ENCODE results near the gene CMTM8.
A peak's percentile ranks its signal among the peaks of the same experiment; 100 is the strongest.

CMTM8 gene

DNA sequence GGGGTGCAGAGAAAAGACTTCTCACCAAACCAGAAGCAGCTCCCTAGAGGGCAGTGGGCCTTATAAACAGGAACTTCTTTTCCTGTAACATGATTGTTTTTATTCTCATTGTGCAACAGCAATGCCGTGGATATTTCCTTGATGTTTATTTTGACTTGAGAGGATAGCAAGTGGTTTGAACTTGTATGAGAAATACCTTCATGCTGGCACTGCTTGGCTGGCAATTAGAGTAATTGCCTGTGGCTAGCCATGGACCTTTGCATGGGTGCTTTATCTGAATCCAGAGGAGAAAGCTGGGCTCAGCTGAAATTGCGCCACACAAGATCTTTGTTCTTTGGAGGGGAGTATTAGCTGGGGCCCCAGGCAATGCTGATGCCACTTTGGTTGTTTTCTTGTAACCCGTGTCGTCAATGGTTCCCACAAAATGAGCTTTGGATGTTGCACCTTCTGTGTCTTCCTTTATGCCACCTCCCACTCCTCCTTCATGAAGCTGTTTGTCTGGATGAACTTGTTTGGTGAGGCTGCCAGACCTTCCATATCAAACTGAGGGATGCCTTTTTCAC, 37.9 kb downstream of the CMTM8 start:
- no peak for DNase-seq (ENCODE audit: low read depth in 2 of 2)

DNA sequence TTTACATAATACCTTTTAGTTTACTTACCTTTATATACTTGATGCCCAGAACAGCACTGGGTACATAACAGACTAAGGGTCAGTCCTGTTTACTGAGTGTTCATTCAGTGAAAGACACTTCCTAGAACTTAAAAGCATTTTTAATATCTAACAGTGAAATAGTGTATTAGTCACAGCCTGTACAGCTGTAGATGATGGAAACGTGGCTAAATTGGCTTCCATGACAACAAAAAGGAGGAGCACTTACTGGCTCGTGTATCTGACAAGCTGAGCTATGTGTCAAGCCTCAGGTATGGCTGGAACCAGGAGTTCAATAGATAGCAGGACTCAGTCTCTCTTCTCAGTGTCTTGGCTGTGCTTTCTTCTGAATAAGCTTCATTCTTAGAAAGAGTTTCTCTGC, 40.2 kb downstream of the CMTM8 start:
- no peak for DNase-seq (ENCODE audit: low read depth in 2 of 2)

DNA sequence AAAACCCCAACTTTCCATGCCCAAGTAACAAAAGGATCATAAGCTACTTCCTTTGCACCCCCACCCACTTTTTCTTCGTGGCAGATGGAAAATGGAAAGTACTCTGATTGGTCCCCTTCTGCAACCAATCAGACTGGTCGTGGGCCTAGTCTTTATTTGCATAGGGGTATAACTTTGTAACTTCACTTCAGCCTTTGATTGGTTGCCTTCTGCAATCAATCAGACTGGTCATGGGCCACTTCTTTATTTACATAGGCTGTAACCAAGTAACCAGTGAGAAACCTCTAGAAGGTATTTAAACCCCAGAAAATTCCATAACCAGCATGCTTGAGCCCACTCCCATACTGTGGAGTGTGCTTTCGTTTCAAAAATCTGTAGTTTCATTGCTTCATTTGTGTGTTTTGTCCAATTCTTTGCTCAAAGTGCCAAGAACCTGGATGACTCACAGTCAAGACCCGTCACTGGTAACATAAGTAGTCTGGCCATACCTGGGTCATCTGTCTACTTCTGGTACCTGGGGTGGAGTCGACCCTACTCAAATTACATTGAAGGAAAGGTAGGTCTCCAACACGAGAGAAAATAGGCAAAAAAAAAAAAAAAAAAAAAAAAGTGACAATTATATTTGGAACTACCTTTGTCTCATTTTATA, 41.9 kb downstream of the CMTM8 start:
- no peak for DNase-seq (ENCODE audit: low read depth in 2 of 2)

DNA sequence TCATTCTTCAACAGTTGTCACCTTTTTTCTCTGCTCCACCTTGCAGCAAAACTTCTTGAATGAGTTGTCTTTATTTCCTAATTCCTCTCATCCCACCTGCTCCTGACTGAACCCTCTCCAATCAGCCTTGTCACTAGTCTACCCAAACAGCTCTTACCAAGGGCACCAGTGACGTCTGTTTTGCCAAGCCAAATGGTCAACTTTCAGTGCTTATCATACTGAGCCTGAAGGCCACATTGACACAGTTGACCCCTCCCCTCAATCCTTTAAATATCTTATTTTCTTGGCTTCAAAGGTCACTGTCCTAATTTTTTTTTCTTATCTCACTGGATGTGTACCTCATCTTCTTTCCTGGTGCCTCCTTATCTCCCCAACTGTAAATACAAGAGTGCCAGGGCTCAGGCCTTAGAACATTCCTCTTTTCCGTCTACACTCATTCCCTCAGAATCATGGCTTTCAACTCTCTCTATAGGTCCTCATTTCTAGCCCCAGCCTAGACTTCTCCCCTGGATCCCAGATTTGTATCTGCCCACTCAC, 43.2 kb downstream of the CMTM8 start:
- no peak for DNase-seq (ENCODE audit: low read depth in 2 of 2)

DNA sequence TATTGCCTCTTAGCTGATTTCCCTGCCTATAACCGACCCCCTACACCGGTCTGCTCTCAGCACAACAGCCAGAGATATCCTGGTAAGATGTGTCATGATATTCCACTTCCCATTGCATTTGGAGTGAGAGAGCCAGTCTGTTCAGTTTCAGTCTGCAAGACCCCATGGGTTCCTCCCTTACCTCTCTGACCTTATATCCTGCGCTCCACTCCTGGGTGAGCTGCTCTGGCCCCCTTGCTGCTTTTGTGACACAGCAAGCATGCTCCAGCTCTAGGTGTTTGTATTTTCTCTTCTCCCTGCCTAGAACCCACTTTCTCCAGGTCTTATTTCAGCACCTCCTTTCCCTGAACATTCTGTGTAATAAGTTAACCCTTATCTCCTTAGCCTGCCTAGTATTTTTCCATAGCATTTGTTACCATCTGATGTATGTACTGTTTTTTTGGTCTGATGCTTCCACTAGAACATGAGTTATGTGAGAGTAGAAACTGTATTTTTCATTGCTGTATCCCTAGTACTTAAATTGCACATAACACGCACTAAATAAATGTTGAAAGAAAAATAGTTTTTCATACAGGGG, 44.2 kb downstream of the CMTM8 start:
- DNase-seq (ENCODE audit: low read depth in 2 of 2): no peak

DNA sequence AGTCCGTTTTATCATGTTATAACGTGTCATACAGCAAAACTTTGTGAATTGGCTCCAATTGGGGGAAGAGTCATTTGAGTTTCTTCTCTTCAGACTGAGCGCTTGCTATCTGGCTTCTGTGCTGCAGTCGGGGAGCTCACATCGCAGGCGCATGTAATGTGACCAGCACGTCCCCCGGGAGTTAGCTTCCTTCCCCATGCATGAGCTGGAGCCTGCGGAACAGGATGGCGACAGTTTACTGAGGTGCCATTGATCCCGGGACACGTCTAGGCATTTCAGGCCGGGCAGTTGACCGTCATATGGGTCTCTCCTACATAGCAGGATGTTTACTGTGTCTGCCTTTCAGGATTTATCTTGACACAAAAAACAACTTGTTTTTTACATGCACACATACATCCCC, 44.8 kb downstream of the CMTM8 start:
- DNase-seq (ENCODE audit: low read depth in 2 of 2): no peak

DNA sequence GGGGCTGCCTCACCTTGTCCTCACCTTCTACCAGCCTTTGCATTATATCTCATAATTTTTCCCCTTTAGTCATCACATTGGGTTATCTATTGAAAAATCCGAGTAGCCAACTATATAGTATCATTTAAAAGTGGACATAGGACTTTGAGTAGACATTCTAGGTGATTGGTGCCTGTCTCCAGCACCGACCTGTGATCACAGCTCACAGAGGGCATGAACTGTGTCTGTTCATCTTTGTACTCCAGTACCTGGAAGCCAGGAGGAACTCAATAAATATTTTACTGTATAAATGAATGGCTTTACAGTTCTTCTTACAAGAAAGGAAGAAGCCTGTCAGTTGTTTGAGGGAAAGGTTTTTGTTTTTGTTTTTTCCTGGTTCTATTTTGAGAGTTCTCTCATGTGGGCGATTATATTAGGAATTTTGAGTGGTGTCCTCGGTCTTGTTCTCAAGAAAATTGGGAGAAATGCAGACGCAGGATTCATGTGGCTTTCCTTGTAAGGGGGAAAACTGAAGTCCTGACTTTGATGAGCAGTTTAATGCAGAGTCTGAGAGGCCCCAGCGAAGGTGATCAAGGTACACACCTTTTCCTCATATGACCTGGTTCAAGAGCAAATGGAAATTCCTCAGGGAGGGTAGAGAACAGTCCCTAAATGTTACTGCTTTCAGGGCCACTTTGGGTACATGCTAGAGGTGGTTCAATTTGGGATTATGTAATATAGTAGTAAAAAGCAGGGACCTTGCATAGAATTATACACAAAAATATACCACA, 46.1 kb downstream of the CMTM8 start:
- DNase-seq (ENCODE audit: low read depth in 2 of 2): no peak

DNA sequence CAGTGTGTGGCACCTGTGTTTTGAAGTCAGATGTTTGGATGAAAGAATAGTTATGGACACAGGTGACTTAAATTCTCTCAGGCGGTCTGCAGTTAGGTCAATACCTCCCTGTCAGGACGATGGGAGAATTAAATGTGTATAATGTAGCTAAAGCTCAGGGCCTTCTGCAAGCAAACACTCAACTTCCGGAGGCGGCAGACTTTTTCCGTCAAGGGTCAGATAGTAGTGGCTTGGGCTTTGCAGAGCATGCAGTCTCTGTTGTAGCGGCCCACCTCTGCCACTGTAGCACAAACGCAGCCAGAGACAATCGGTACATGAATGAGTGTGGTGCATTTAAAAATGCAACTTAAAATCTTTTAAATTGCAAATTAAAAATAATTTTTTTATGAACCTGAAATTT, 47.4 kb downstream of the CMTM8 start:
- no peak for DNase-seq (ENCODE audit: low read depth in 2 of 2)

DNA sequence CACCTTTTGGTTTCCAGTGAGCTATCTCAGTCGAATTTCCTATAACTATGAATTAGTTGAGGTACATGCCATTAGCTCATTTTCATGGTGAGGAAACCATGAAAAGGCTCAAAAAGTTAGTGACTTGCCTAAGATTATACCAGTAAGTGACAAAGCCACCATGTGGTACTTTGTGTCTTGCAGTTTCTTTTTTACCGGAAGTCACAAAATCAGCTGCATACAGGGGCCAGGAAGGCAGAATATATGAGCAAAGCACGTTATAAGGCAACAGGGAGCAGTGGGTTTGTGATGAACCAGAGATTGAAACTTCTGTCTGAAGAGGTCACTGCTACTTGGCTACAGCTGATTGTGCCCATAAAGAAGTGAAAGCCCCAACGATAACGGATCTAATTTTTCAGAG, 50.3 kb downstream of the CMTM8 start:
- no peak for DNase-seq (ENCODE audit: low read depth in 2 of 2)

DNA sequence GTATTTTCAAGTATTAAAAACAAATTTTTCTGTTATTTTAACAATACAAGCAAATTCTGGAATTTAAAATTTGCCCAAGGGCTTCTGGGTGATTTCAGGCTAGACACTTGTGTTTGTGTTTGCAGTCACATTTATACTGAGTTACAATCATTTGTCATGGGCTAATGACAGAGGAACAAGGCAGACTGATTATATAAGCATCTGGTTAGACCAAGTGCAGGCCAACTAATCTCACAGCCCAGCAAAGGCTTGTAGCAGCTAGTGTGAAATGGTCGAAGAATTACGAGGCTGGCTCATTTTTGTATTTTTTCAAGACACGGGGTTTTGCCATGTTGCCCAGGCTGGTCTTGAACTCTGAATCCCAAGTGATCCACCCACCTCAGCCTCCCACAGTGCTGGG, 52.1 kb downstream of the CMTM8 start:
- no peak for DNase-seq (ENCODE audit: low read depth in 2 of 2)

DNA sequence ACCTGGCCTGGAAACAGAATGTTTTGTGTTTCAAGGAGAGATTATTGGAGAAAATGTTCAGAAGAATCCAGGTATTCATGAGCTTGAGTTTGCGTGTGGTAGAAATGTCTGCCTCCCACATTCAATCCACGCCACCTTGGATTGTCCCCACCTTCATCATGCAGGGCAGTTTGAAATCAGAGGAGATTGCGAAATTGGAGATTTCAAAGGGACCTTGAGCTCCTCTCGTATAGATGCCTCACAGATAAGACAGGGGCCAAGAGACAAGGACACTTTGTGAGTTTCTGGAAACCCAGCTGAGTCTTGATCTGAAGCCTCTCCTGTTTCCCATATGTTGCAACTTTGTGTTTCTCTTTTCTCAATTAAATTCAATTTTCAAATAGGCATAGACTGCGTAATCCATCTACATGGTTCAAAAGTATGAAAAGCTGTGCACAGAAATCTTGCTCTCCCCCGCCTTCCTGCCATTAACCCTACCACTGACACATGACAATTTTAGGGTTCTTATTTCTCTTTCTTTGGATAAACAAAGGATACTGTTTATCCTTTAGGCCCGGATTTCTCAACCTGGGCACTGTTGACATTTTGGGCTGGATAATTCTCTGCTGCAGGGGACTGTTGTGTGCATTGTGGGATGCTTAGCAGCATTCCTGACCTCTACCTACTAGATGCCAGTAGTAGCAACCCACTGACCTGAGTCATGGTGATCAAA, 53.8 kb downstream of the CMTM8 start:
- no peak for DNase-seq (ENCODE audit: low read depth in 2 of 2)

DNA sequence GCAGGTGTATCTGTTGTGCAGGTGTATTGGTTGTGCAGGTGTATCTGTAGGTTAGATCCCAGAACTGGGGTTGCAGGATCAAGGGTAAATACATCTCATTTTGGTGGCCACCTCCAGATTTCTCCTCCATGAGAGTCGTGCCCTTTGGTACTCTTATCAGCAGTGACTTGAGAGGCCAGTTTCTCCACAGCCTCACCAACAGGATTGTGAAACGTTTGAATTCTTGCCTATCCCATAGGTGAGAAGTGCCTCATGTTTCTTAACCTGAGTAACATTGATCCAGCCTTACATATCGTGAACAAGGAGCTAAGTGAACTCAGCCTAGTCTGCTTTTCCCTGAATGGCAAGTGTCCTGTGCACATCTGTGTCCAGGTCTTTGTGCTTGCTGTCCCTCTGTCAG, 55.4 kb downstream of the CMTM8 start:
- DNase-seq (ENCODE audit: low read depth in 2 of 2): no peak

DNA sequence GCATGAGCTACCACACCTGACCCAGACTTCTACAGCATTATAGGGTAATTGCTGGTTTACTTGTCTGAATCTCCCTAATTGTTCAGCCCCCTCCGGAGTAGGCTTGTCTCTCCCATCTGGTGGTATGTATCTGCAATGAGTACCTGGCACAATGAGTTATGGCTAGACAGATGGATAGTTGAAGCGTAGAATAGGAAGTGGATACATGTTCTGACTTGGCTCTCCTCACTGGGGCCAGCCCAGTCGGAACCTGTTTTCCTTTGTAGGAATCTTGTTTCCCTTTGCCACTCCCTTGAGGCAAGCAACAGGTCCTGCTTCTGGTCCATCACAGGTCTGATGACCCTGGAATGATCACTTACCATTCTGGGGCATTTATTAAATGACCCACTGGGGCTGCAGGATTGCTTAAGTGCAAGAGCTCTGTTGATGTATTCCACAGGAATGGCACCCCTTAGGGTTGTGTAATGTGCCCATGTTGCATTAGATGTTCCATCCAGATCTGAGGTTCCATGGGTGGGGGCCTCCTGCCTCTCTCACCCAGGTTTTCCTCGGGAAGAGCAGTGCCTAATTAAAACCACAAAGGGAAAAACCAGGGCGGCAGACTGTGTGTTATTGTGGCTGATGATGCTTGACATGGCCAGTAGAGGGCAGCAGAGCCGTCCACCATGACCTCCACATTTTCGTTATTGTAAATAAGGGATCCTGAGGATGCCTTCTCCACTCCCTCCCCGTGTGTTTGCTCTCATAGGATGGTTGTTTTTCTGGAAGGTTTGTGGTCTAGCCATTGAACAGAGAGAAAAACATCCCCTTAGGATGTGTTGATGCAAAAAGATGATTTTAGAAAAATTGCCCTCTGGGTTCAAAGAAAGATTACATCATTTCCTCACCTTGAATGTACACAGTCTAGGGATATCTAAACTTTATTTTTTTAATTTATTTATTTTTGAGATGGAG, 58.0 kb downstream of the CMTM8 start:
- DNase-seq (ENCODE audit: low read depth in 2 of 2): peak in 1 of 2 donors; percentile 9

DNA sequence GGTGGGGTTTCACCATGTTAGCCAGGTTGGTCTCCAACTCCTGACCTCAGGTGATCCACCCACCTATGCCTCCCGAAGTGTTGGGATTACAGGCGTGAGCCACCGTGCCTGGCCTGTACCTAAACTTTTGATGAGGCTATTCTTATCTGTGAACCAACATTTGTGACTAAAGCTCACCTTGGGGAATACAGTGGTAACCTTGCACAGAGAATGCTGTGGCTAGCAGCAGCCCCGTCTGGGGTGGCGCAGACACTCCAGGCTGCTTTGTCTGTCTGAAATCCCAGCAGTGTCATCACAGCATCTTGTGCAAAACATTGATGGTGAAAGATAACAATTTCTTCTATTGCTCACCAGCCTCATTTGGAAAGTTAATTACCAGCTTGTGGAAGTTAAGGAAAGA, 58.9 kb downstream of the CMTM8 start:
- DNase-seq (ENCODE audit: low read depth in 2 of 2): peak in 1 of 2 donors; percentile 25

DNA sequence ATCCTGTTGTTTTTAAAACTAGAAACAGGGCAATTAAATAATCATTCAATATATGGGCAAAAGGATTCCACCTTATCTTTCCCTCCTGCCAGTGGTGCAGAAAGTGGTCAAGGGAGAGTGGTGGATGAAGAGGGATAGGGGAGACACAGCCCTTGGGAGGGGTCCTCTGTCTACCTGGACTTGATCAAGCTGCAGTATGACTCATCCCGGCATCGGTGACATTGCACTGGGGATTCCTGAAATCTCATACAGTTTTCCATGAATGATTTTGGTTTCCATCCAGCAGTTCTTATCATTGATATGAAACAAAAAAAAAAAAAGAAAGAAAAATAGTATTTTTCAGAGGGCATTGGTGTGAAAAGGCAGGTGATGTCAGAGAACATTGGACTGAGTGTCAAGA, 62.9 kb downstream of the CMTM8 start:
- DNase-seq (ENCODE audit: low read depth in 2 of 2): no peak

DNA sequence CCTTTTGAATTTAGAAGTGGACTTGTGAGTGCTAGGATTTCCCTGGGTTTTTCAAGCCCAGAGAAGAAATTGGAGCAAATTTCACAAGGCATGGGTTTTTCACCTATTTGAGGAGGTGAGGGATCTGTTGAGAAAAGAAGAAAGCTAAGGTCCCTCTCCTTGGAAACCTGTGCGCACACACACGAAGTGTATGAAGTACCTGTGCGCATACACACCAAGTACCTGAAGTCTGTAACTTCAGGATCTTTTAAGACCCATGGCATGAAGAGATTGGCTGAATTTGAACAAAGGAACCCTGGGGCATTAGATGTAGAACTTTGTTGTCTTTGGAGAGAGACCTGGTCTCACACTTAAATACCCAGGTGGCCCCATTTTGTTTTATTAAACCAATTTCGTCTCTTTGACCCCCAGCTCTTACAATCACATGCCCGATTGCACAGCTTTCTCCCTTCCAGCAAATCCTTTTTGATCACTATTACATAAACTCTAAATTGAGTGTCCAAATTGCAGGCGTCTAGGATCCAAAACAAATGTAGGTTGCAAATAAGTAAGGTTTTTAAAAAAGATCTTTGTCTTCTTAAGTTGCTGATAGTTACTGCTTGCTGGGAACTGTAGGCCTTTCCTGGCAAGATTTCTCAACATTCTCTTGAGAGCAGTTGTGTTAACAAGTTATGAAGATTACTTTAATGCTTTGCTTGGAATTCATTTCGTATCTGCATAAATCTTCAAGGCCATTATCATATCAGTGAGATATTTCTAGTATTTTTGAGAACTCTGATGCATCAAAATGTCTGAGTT, 64.3 kb downstream of the CMTM8 start:
- DNase-seq (ENCODE audit: low read depth in 2 of 2): no peak

DNA sequence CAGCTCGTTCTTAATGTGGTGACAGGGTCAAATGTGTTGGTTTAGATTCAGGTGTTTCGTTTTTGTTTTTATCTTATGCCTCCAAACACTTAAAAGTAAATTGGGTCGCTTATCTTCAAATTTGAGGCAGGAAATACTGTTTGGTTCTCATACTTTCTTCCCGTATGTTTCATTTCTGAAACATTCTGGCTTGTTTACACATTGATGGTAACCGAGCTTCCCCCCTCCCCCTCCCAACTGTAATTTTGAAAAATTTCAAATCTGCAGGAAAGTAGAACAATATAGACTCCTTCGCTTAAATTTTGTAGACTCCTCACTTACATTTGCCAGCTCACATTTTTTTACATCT, 64.9 kb downstream of the CMTM8 start:
- no peak for DNase-seq (ENCODE audit: low read depth in 2 of 2)

DNA sequence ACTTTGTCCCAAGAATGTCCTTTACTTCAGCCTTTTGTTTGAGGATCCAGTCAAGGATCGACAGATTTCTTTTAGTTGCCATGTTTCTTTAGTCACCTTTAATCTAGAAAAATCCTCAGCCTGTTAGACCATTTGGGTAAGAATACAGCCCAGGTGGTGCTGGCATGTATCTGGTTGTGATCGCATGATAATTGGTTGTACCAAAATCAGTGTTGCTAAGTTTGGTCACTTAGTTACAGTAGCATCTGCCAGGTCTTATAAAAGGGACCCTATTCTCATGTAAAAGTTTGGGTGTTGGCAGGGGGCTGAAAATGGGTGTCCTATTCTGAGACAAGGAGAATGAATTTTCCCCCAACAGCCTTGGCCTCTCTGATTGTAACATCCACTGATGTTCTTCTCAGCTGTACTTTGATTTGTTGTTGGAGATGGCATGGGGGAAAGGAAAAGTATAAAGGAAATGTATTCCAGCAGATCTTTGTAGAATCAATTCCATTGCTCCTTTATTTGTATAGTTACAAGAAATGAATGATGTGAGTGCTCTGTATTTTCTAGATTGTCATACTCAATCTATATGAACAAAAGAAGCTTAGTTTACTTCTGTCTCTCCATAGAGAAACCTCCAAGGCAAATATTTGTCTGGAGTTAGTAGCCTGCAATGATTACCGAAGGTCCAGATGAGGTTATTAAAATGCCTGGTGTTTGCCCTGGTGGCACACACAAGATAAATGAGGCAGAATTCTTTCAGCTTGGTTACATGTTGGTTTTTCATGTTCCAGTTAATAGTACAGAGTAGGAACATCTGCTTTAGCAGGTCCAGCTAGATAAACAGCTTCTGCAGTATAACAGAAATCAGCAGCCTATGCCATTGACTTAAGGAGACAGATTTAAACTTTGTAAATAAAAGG, 65.7 kb downstream of the CMTM8 start:
- DNase-seq (ENCODE audit: low read depth in 2 of 2): no peak

DNA sequence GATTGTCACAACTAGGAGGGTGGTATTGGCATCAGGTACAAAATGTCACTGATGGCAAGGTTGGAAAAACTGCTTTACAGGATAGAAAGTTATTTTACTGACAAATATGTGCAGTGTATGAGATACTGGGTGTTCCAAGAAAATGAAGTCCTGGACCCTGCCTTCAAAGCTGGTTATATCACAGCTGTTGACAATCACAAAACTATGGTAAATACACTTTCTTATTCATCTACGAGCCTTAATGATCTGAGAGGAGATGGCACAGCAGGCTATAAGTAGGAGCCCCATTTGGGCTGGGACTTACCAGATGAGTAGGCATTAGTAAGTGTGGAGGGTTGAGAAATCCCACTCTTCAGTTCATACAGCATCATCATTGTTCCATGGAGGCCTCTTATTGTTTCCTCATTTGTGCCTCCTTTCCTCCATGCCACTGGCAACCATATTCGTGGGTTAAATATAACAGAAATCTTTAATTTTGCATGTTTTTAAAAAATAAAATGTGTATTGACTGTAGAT, 66.9 kb downstream of the CMTM8 start:
- DNase-seq (ENCODE audit: low read depth in 2 of 2): no peak
